HCT116 (cell line): ENCODE results near the gene ZYG11A. TPM values are rescaled to one million over a fixed set of nuclear protein-coding genes. Genes with fewer than 3 reads are reported as not detected.

Experiments
- ATAC-seq: fragments of 200-7000 bp; cut with Tn5 transposase; 2 replicates; pipeline ENCODE4 v1.9.1; 2020; ENCODE audit warnings: mild to moderate bottlenecking, moderate library complexity
- BruUV-seq: library from RNA; stranded (reverse); fragments of 400-500 nt; replicated peaks from 2 replicates; lab custom pipeline; 2021; lab: Mats Ljungman, UMichigan
- CTCF ChIA-PET: fragments of 300-600 bp; sonication (Branson Sonifier 250); formaldehyde crosslinking; loops from one replicate; lab custom pipeline; 2021; ENCODE audit warnings: antibody characterized with exemption; lab: Charles Lee
- POLR2A ChIA-PET: fragments of 300-600, 350-600 bp; sonication (Branson Sonifier 250); formaldehyde crosslinking; loops from one replicate; lab custom pipeline; 2021; ENCODE audit warnings: antibody characterized with exemption; lab: Charles Lee
- RAD21 ChIA-PET, 2 experiments: fragments of 300-600 bp; sonication (Branson Sonifier 250); formaldehyde crosslinking; loops; one replicate each; lab custom pipeline; 2023; ENCODE audit warnings: low total read pairs in 2 of 2; ENCODE audit not compliant: uncharacterized antibody in 2 of 2, unreplicated experiment in 2 of 2, low non-redundant PET in 1 of 2; lab: Charles Lee
- DNase-seq: peaks from one replicate; pipeline ENCODE4 v3.0.0-alpha.2; 2010; ENCODE audit warnings: low read depth, low spot score
- H2AFZ ChIP-seq: fragments of 200-600 bp; shearing (Covaris generic), sonication (generic); 2 replicates; pipeline ENCODE4 v1.6.1; 2017; ENCODE audit warnings: low read depth, mixed run types, mixed read lengths, antibody characterized with exemption, low read length; ENCODE audit not compliant: poor library complexity, severe bottlenecking
- H3K27ac ChIP-seq: 2 replicates; pipeline ENCODE4 v1.5.1; 2012; ENCODE audit warnings: low read depth, low read length
- H3K27me3 ChIP-seq: fragments of 200-600 bp; sonication (generic); 2 replicates; pipeline ENCODE4 v1.6.1; 2016; ENCODE audit warnings: mixed run types, low read length, mixed read lengths; ENCODE audit not compliant: insufficient read depth
- H3K36me3 ChIP-seq, 2 experiments: fragments of 200-500 bp in 1 of 2; fragments of 200-600 bp in 1 of 2; sonication (Bioruptor generic) in 1 of 2; sonication (generic) in 1 of 2; 2 replicates each; pipeline versions ENCODE4 v1.5.1 to v1.6.1; 2014 to 2016; ENCODE audit warnings: low read length in 2 of 2, inconsistent platforms in 1 of 2, mixed read lengths in 1 of 2, mixed run types in 1 of 2; ENCODE audit not compliant: insufficient read depth in 2 of 2, control insufficient read depth in 1 of 2
- H3K4me1 ChIP-seq, 2 experiments: fragments of 200-600 bp in 1 of 2; sonication (generic) in 1 of 2; 2 replicates each; pipeline versions ENCODE4 v1.5.1 to v1.6.1; 2012 to 2017; ENCODE audit warnings: low read length in 2 of 2, inconsistent platforms in 1 of 2, mild to moderate bottlenecking in 1 of 2, mixed read lengths in 1 of 2, mixed run types in 1 of 2, moderate library complexity in 1 of 2; ENCODE audit not compliant: insufficient read depth in 2 of 2, control insufficient read depth in 1 of 2
- H3K4me2 ChIP-seq: fragments of 200-600 bp; sonication (generic); 2 replicates; pipeline ENCODE4 v1.6.1; 2017; ENCODE audit warnings: mixed run types, low read length, mixed read lengths
- H3K4me3 ChIP-seq, 2 experiments: fragments of 200-600 bp in 1 of 2; sonication (generic) in 1 of 2; replicated peaks in 1 of 2; 2 replicates each; pipeline ENCODE4 v1.5.1; 2011 to 2016; ENCODE audit warnings: low read length in 2 of 2, control low read depth in 1 of 2, low read depth in 1 of 2, mild to moderate bottlenecking in 1 of 2, mixed read lengths in 1 of 2, mixed run types in 1 of 2
- H3K79me2 ChIP-seq: fragments of 200-600 bp; sonication (generic); 2 replicates; pipeline ENCODE4 v1.6.1; 2017; ENCODE audit warnings: mild to moderate bottlenecking, mixed run types, low read length, moderate library complexity, mixed read lengths; ENCODE audit not compliant: insufficient read depth
- H3K9ac ChIP-seq: fragments of 200-600 bp; sonication (generic); 2 replicates; pipeline ENCODE4 v1.6.1; 2016; ENCODE audit warnings: low read length, mixed read lengths
- H3K9me2 ChIP-seq: fragments of 200-600 bp; sonication (generic), shearing (Covaris generic); 2 replicates; pipeline ENCODE4 v1.6.1; 2017; ENCODE audit warnings: mixed run types, mild to moderate bottlenecking, moderate library complexity; ENCODE audit not compliant: insufficient read depth
- H3K9me3 ChIP-seq, 2 experiments: fragments of 200-500 bp in 1 of 2; fragments of 200-600 bp in 1 of 2; sonication (Bioruptor generic) in 1 of 2; sonication (generic) in 1 of 2; 2 replicates each; pipeline ENCODE4 v1.6.1; 2014 to 2017; ENCODE audit warnings: low read length in 2 of 2, mixed read lengths in 2 of 2, inconsistent platforms in 1 of 2, low read depth in 1 of 2, mild to moderate bottlenecking in 1 of 2, mixed run types in 1 of 2, moderate library complexity in 1 of 2; ENCODE audit not compliant: control insufficient read depth in 1 of 2, insufficient read depth in 1 of 2
- H4K20me1 ChIP-seq: fragments of 200-600 bp; sonication (generic), shearing (Covaris generic); 2 replicates; pipeline ENCODE4 v1.6.1; 2017; ENCODE audit warnings: mixed run types, mild to moderate bottlenecking, moderate library complexity; ENCODE audit not compliant: insufficient read depth
- ELF1 ChIP-seq: IDR thresholded peaks from 2 replicates; pipeline ENCODE4 v1.6.1; 2012; ENCODE audit warnings: low read depth, borderline replicate concordance
- EZH2 ChIP-seq: fragments of 200-600 bp; sonication (generic); IDR thresholded peaks from 2 replicates; pipeline ENCODE4 v1.6.1; 2017; ENCODE audit warnings: antibody characterized with exemption, mixed run types
- FOSL1 ChIP-seq: IDR thresholded peaks from 2 replicates; pipeline ENCODE4 v1.6.1; 2012; ENCODE audit warnings: low read depth
- POLR2A ChIP-seq: IDR thresholded peaks from 2 replicates; pipeline ENCODE4 v1.7.0; 2011; ENCODE audit warnings: borderline replicate concordance; ENCODE audit not compliant: insufficient read depth, insufficient read length; ENCODE audit errors: extremely low read depth
- POLR2AphosphoS5 ChIP-seq: IDR thresholded peaks from 2 replicates; pipeline ENCODE4 v1.6.1; 2011; ENCODE audit warnings: mild to moderate bottlenecking, low read depth, low read length, moderate library complexity
- TCF7L2 ChIP-seq: IDR thresholded peaks from 2 replicates; pipeline ENCODE4 v1.7.0; 2011; ENCODE audit warnings: borderline replicate concordance, inconsistent platforms; ENCODE audit not compliant: insufficient read depth, insufficient read length; ENCODE audit errors: extremely low read depth
- intact Hi-C: fragments of 100-400 bp; cut with micrococcal nuclease; formaldehyde crosslinking; loops from 2 replicates; pipeline ENCODE4 v1.10.0; 2022
- total RNA-seq: library from RNA; stranded (reverse); gene quantifications from one replicate; pipeline ENCODE4 v1.2.1, GENCODE V29; 2021; ENCODE audit not compliant: unreplicated experiment
- TF ChIP-seq, protein P1 (sequence below): IDR thresholded peaks from 2 replicates; pipeline ENCODE4 v1.6.1; 2012; ENCODE audit warnings: low read depth
- TF ChIP-seq, protein P2 (sequence below), 3 experiments: fragments of 200-600 bp in 1 of 3; sonication (generic) in 1 of 3; IDR thresholded peaks in 2 of 3; conservative IDR thresholded peaks in 1 of 3; 2 replicates each; pipeline ENCODE4 v1.5.1; 2012 to 2017; ENCODE audit warnings: low read depth in 2 of 3, low read length in 2 of 3, antibody characterized with exemption in 1 of 3, borderline replicate concordance in 1 of 3, control low read depth in 1 of 3, mild to moderate bottlenecking in 1 of 3, mixed read lengths in 1 of 3, mixed run types in 1 of 3, moderate library complexity in 1 of 3; ENCODE audit not compliant: insufficient read depth in 1 of 3
- TF ChIP-seq, protein P3 (sequence below): IDR thresholded peaks from 2 replicates; pipeline ENCODE4 v1.6.1; 2011; ENCODE audit warnings: mild to moderate bottlenecking, low read length, moderate library complexity; ENCODE audit not compliant: insufficient replicate concordance; ENCODE audit errors: extremely low read depth

The ZYG11A gene
- total RNA-seq, 1 experiment from 2014 or later = 0.05 TPM

DNA sequence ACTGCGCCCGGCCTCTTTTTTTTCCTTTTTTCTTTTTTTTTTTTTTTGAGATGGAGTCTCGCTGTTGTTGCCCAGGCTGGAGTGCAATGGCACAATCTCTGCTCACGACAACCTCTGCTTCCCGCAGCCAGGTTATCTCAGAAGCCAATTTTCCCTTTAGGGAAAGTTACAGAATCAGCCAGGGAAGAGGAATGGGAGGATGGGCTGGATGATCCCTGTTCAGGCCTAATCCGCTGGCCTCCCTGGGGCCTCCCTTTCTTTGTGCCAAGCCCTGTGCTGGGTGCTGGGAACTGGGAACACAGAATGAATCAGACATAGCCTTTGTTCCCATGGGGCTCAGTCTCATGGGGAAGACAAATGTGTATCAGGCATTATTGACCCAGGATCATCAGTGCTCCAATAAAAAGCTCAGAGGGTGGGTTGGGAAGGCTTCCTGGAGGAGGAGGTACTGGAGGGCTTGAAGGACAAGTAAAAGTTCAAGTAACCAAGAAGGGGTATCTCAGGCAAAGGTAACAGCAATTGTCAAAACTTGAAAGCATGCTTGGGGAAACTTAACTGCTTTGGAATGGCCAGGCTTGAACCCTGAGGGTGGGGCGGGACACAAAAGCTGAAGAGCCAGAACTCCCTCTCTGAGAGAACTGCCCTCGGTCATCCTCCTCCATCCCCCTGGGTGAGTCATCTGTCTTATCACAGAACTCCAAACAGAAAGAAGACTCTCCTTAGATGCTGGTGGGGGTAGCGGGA, 64.7 kb downstream of the ZYG11A start:
- no peak for ATAC-seq

More for the DNA sequence above, 64.7 kb downstream of the ZYG11A start:
- H3K4me1 ChIP-seq = peaks cover 0 to 10% of the 10 kb centered on the region in 2 experiments; a peak in 2 of 4 replicates
- no peaks in the 10 kb centered on the region for H3K9me3 ChIP-seq
- H4K20me1 ChIP-seq = no peaks in the 10 kb centered on the region
- H3K79me2 ChIP-seq = no peaks in the 10 kb centered on the region
- no peak for DNase-seq
- H3K4me3 ChIP-seq = no peak overlapping the region
- intact Hi-C loops = no loop called here
- BruUV-seq = no TSS peak
- no peaks in the 10 kb centered on the region for H3K36me3 ChIP-seq
- H3K4me2 ChIP-seq = no peak overlapping the region
- ChIA-PET POLR2A (no interaction called here), RAD21 (no interaction called here), CTCF (interaction anchor here (1.1 kb wide), 1 partner anchor 10 kb away, joined by 3 read pairs; no protein-coding TSS in a partner anchor)
- no peak overlapping the region for H2AFZ ChIP-seq
- no peaks in the 10 kb centered on the region for H3K27me3 ChIP-seq
- TF ChIP-seq, protein P1, sequence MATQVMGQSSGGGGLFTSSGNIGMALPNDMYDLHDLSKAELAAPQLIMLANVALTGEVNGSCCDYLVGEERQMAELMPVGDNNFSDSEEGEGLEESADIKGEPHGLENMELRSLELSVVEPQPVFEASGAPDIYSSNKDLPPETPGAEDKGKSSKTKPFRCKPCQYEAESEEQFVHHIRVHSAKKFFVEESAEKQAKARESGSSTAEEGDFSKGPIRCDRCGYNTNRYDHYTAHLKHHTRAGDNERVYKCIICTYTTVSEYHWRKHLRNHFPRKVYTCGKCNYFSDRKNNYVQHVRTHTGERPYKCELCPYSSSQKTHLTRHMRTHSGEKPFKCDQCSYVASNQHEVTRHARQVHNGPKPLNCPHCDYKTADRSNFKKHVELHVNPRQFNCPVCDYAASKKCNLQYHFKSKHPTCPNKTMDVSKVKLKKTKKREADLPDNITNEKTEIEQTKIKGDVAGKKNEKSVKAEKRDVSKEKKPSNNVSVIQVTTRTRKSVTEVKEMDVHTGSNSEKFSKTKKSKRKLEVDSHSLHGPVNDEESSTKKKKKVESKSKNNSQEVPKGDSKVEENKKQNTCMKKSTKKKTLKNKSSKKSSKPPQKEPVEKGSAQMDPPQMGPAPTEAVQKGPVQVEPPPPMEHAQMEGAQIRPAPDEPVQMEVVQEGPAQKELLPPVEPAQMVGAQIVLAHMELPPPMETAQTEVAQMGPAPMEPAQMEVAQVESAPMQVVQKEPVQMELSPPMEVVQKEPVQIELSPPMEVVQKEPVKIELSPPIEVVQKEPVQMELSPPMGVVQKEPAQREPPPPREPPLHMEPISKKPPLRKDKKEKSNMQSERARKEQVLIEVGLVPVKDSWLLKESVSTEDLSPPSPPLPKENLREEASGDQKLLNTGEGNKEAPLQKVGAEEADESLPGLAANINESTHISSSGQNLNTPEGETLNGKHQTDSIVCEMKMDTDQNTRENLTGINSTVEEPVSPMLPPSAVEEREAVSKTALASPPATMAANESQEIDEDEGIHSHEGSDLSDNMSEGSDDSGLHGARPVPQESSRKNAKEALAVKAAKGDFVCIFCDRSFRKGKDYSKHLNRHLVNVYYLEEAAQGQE = no peak
- no peak for TF ChIP-seq POLR2A
- no peak for TF ChIP-seq EZH2
- TF ChIP-seq, protein P2, sequence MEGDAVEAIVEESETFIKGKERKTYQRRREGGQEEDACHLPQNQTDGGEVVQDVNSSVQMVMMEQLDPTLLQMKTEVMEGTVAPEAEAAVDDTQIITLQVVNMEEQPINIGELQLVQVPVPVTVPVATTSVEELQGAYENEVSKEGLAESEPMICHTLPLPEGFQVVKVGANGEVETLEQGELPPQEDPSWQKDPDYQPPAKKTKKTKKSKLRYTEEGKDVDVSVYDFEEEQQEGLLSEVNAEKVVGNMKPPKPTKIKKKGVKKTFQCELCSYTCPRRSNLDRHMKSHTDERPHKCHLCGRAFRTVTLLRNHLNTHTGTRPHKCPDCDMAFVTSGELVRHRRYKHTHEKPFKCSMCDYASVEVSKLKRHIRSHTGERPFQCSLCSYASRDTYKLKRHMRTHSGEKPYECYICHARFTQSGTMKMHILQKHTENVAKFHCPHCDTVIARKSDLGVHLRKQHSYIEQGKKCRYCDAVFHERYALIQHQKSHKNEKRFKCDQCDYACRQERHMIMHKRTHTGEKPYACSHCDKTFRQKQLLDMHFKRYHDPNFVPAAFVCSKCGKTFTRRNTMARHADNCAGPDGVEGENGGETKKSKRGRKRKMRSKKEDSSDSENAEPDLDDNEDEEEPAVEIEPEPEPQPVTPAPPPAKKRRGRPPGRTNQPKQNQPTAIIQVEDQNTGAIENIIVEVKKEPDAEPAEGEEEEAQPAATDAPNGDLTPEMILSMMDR (IDR thresholded peaks at IDR 0.05 in 2 of 3, conservative IDR thresholded peaks at IDR 0.05 in 1 of 3; ENCODE audit: borderline replicate concordance in 1 of 3, insufficient read depth in 1 of 3, low read depth in 2 of 3, low read length in 2 of 3) = no peak
- TF ChIP-seq, protein P3, sequence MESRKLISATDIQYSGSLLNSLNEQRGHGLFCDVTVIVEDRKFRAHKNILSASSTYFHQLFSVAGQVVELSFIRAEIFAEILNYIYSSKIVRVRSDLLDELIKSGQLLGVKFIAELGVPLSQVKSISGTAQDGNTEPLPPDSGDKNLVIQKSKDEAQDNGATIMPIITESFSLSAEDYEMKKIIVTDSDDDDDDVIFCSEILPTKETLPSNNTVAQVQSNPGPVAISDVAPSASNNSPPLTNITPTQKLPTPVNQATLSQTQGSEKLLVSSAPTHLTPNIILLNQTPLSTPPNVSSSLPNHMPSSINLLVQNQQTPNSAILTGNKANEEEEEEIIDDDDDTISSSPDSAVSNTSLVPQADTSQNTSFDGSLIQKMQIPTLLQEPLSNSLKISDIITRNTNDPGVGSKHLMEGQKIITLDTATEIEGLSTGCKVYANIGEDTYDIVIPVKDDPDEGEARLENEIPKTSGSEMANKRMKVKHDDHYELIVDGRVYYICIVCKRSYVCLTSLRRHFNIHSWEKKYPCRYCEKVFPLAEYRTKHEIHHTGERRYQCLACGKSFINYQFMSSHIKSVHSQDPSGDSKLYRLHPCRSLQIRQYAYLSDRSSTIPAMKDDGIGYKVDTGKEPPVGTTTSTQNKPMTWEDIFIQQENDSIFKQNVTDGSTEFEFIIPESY = no peak
- TF ChIP-seq TCF7L2 = no peak
- TF ChIP-seq POLR2AphosphoS5 = no peak
- no peak for TF ChIP-seq FOSL1
- TF ChIP-seq ELF1 = no peak
- H3K9me2 ChIP-seq = no peaks in the 10 kb centered on the region
- no peak overlapping the region for H3K9ac ChIP-seq
- no peak overlapping the region for H3K27ac ChIP-seq
